Neural crest cell (in vitro differentiated cells): Measurements from ENCODE around the gene ROBO1. TPM values are rescaled to one million over a fixed set of nuclear protein-coding genes. Genes with fewer than 3 reads are reported as not detected.

Experiments
- DNase-seq: peaks from one replicate; pipeline ENCODE4 v3.0.0; 2021; ENCODE audit warnings: low read depth, mixed read lengths, low spot score
- H3K27ac Mint-ChIP-seq: one replicate; pipeline ENCODE4 v1.8.0; 2021; ENCODE audit warnings: mild to moderate bottlenecking, mixed read lengths; ENCODE audit not compliant: unreplicated experiment
- H3K27me3 Mint-ChIP-seq: 2 replicates; pipeline ENCODE4 v1.8.0; 2021; ENCODE audit warnings: low read depth, mild to moderate bottlenecking, mixed read lengths
- H3K36me3 Mint-ChIP-seq: 2 replicates; pipeline ENCODE4 v1.8.0; 2021; ENCODE audit warnings: low read depth, mild to moderate bottlenecking, mixed read lengths
- H3K4me1 Mint-ChIP-seq: 2 replicates; pipeline ENCODE4 v1.8.0; 2021; ENCODE audit warnings: mixed read lengths
- H3K4me3 Mint-ChIP-seq: one replicate; pipeline ENCODE4 v1.8.0; 2021; ENCODE audit warnings: mild to moderate bottlenecking, mixed read lengths
- H3K9me3 Mint-ChIP-seq: 2 replicates; pipeline ENCODE4 v1.8.0; 2021; ENCODE audit warnings: mixed read lengths
- long read RNA-seq: library from polyadenylated mRNA; unstranded; transcript quantifications from one replicate; pipeline ENCODE4 v2.0.0, GENCODE V29; 2020
- total RNA-seq: library from RNA; stranded (reverse); gene quantifications from 2 replicates; pipeline ENCODE4 v1.2.1, GENCODE V29; 2021
- TF ChIP-seq, protein P1 (sequence below): fragments of 200-600 bp; sonication (generic); conservative IDR thresholded peaks from 2 replicates; pipeline ENCODE4 v1.5.0; 2021; ENCODE audit warnings: antibody characterized with exemption, mild to moderate bottlenecking

ROBO1 gene
- total RNA-seq: 83.5 and 88.7 TPM in 2 replicates
- long read RNA-seq, partial matches to known transcripts: 34 of 43 reads
- long read RNA-seq, other reads (novel, unspliced or antisense): 9 of 43 reads

- H3K27me3 Mint-ChIP-seq: peaks cover 43% of the 10 kb centered on the region
- TF ChIP-seq, protein P1, sequence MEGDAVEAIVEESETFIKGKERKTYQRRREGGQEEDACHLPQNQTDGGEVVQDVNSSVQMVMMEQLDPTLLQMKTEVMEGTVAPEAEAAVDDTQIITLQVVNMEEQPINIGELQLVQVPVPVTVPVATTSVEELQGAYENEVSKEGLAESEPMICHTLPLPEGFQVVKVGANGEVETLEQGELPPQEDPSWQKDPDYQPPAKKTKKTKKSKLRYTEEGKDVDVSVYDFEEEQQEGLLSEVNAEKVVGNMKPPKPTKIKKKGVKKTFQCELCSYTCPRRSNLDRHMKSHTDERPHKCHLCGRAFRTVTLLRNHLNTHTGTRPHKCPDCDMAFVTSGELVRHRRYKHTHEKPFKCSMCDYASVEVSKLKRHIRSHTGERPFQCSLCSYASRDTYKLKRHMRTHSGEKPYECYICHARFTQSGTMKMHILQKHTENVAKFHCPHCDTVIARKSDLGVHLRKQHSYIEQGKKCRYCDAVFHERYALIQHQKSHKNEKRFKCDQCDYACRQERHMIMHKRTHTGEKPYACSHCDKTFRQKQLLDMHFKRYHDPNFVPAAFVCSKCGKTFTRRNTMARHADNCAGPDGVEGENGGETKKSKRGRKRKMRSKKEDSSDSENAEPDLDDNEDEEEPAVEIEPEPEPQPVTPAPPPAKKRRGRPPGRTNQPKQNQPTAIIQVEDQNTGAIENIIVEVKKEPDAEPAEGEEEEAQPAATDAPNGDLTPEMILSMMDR: no peak
- H3K4me3 Mint-ChIP-seq: no peak within 1 kb of the TSS
- peaks cover 13% of the 10 kb centered on the region for H3K4me1 Mint-ChIP-seq
- no peaks in the 10 kb centered on the region for H3K9me3 Mint-ChIP-seq
- no peaks in the 10 kb centered on the region for H3K36me3 Mint-ChIP-seq
- DNase-seq: peak; percentile 17
- no peak within 1 kb of the TSS for H3K27ac Mint-ChIP-seq
These were observed at the start of gene ROBO1 for GRCh38 chr3:79767905-79768267. Gene ROBO1, minus strand, starts transcription at chr3:79767998.

- Mint-ChIP-seq H3K4me3 (no peak overlapping the region), H3K9me3 (peaks cover 16% of the 10 kb centered on the region), H3K27ac (no peak overlapping the region), H3K36me3 (peaks cover 9% of the 10 kb centered on the region), H3K4me1 (no peaks in the 10 kb centered on the region), H3K27me3 (no peaks in the 10 kb centered on the region)
- DNase-seq: no peak
- TF ChIP-seq, protein P1: no peak
These were observed 49.4 kb upstream of the ROBO1 start for GRCh38 chr3:79817224-79817623.

GRCh38 chr3:79815478-79815877, 47.7 kb upstream of the ROBO1 start:
- H3K4me1 Mint-ChIP-seq: no peaks in the 10 kb centered on the region
- H3K27me3 Mint-ChIP-seq: no peaks in the 10 kb centered on the region
- H3K36me3 Mint-ChIP-seq: peaks cover 9% of the 10 kb centered on the region
- TF ChIP-seq, protein P1: no peak
- DNase-seq: no peak
- H3K4me3 Mint-ChIP-seq: no peak overlapping the region
- H3K9me3 Mint-ChIP-seq: peaks cover 16% of the 10 kb centered on the region
- H3K27ac Mint-ChIP-seq: no peak overlapping the region

DNA sequence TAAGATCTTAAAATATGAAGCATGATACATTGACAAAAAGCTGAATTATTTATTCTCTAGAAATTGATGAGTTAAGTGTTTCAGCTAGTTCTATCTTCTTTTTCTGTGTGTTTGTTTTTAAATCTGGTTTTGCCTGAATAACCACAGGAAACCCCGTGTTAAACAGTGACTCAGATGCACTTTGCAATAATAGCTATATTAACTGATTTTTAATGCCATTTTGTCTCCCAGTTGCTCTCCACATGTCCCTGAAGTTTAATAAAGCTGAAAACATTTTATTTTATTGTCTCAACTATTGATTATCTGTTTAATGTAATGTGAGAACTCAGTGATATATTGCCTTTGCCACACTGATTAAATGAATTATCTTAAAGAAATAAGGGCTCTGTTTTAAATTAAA, 42.8 kb upstream of the ROBO1 start:
- TF ChIP-seq, protein P1: no peak
- Mint-ChIP-seq H3K36me3 (peaks cover 3% of the 10 kb centered on the region), H3K9me3 (peaks cover 9% of the 10 kb centered on the region), H3K4me1 (no peaks in the 10 kb centered on the region), H3K4me3 (no peak overlapping the region), H3K27me3 (no peaks in the 10 kb centered on the region), H3K27ac (no peak overlapping the region)
- DNase-seq: no peak

DNA sequence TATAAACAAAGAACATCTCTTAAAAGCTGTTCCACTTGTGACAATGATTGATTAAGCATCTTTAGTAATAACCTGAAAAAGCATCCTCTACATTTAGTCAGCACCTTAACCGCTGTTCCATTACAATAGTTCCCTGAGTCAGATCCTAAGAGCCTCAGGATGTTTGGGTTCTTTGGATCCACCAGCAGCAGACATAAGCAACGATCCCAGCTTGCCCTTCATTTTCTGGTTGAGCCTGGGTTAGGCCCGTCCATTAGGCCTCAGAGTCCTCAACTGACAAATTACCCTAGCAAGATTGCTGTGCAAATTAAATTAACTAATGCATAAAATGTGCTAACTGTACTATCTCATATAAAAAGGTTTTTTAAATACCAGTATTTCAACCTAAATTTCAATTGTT, 42.3 kb upstream of the ROBO1 start:
- Mint-ChIP-seq H3K27me3 (no peaks in the 10 kb centered on the region), H3K4me3 (no peak overlapping the region), H3K27ac (no peak overlapping the region), H3K4me1 (no peaks in the 10 kb centered on the region), H3K9me3 (peaks cover 4% of the 10 kb centered on the region), H3K36me3 (peaks cover under 1% of the 10 kb centered on the region)
- no peak for DNase-seq
- TF ChIP-seq, protein P1: no peak

DNA sequence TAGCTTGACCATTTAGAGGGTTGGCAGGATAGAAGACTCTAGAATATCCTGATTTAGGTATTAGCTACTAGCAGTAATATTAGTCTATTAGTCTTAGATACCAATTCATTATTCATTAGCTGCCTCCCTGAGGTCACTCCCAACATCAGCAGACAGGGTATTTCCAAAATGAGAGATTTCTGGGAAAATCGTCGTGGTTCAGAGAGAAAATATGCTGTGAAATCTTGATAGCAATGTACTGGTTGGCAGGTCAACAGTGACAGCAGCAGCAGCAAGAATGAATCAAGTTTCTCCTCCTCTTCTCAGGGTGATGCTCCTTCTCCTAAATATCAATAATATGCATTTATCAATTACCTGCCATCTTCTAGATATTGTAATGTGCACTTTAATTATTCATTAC, 41.3 kb upstream of the ROBO1 start:
- no peak for DNase-seq

More for the DNA sequence above, 41.3 kb upstream of the ROBO1 start:
- no peaks in the 10 kb centered on the region for H3K9me3 Mint-ChIP-seq
- no peaks in the 10 kb centered on the region for H3K4me1 Mint-ChIP-seq
- no peaks in the 10 kb centered on the region for H3K36me3 Mint-ChIP-seq
- TF ChIP-seq, protein P1: no peak
- H3K27me3 Mint-ChIP-seq: no peaks in the 10 kb centered on the region
- no peak overlapping the region for H3K27ac Mint-ChIP-seq
- H3K4me3 Mint-ChIP-seq: no peak overlapping the region
